Activated T-cell treated with anti-CD3 and anti-CD28 coated beads for 4 hours (primary cell): Measurements from ENCODE around the gene EPM2AIP1.
"Not testable (repeated sequence)": the region's sequence is repeated elsewhere in the genome, so short reads cannot be mapped to it uniquely, and the experiment has no call there.

Source experiments
- DNase-seq: peaks from one replicate; pipeline ENCODE4 v3.0.0-alpha.2; 2020

The EPM2AIP1 gene

DNA sequence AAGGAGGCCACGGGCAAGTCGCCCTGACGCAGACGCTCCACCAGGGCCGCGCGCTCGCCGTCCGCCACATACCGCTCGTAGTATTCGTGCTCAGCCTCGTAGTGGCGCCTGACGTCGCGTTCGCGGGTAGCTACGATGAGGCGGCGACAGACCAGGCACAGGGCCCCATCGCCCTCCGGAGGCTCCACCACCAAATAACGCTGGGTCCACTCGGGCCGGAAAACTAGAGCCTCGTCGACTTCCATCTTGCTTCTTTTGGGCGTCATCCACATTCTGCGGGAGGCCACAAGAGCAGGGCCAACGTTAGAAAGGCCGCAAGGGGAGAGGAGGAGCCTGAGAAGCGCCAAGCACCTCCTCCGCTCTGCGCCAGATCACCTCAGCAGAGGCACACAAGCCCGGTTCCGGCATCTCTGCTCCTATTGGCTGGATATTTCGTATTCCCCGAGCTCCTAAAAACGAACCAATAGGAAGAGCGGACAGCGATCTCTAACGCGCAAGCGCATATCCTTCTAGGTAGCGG is at the start of gene EPM2AIP1:
TSS of gene EPM2AIP1 (minus strand) at position 326 of the 520 bp plus-strand sequence. CDS start at position 272, 54 bp downstream.
- no peak for DNase-seq

DNA sequence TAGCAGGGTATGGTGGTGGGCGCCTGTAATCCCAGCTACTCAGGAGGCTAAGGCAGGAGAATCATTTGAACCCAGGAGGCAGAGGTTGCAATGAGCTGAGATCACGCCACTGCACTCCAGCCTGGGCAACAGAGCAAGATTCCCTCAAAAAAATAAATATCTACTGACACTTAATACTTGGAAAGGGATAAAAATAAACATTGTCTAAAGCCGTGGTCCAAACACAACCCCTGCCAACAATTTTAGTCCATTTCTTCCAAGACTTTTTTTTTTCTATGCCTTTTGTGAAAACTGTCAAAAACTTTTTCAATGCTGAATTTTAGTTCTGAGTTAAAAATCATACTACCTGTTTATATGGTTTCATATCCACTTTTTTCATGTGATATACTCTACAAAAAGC is 49.8 kb upstream of the EPM2AIP1 start:
- DNase-seq = not testable (repeated sequence)

DNA sequence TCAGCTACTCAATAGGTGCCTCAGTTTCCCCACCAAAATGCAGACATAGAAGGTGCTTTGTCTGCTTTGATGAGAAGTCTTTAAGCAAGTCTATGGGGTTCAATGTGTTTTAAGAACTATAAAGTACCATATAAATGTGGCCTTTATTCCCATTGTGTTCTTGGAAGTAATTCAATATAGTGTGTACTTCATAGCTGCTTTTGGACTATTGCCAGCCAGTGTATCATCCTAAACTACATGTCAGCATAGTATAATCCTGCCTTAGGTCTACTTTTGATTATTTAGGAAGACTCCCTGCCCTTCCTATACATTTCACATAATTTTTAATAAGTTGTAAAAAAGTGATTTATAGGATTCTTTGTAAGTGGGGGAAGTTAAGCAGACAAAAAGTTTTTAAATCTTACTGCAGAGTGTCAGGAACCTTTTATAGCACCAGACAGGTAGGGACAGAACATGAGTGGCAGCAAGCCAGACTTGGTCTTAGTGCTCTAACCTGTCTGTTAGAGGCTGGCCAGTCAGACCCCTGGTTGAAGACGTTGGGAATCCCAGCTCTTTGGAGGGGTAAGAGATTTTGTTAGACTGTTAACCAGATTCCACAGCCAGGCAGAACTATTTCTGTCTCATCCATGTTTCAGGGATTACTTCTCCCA is 48.7 kb upstream of the EPM2AIP1 start:
- DNase-seq = no peak

DNA sequence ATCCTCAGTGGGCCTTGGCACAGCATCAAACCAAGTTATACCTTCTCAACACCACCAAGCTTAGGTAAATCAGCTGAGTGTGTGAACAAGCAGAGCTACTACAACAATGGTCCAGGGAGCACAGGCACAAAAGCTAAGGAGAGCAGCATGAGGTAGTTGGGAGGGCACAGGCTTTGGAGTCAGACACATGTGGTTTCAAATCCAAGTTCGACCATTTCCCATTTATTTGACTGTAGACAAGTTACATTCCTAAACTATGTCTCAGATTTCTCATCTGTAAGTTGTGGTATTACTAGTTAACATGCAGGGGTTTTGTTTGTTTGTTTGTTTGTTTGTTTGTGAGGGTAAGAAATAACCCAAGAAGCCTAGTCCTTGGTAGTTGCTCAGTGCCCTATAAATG is 47.3 kb upstream of the EPM2AIP1 start:
- DNase-seq = no peak

DNA sequence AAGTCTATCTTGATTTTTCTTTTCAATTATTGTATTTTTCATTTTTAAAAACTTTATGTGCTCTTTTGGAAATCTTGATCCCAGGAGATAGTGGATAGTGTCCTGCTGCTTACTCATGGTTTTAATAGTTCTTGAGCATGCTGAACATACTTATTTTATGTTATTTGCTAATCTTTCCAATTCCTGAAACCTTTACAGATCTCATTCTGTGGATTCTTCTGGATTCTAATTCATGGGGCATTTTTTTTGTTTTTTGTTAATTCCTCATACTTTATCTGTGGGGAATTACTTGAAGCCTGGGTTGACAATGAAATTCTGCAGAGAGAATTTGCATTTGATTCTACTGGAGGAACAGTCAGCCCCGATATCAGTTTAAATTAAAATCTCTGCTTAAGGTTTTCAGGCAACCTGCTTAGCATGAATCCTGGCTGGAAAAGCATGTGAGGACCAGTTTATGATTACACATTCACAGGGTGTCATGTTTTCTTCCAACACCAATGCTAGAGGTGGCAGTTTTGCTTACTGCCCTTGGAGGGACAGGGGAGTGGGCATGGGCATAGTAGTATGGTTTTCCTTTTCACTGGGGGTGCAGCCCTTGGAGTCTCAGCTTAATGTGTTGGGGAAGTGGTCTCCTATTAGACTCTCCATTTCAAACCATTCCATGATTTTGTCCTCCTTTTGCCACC is 46.4 kb upstream of the EPM2AIP1 start:
- no peak for DNase-seq

DNA sequence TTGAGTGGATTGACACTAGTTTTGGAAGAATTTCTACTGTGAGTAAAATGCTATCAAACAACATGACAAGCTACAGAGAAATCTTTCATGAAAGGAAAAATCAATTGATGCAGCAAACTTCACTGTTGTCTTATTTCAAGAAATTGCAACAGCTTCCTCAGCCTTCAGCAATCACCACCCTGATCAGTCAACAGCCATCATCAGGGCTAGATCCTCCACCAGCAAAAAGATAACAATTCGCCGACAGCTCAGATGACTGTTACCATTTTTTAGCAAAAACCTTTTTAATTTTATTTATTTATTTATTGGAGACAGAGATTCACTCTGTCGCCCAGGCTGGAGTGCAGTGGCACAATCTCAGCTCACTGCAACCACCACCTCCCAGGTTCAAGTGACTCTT is 44.4 kb upstream of the EPM2AIP1 start:
- DNase-seq = no peak

DNA sequence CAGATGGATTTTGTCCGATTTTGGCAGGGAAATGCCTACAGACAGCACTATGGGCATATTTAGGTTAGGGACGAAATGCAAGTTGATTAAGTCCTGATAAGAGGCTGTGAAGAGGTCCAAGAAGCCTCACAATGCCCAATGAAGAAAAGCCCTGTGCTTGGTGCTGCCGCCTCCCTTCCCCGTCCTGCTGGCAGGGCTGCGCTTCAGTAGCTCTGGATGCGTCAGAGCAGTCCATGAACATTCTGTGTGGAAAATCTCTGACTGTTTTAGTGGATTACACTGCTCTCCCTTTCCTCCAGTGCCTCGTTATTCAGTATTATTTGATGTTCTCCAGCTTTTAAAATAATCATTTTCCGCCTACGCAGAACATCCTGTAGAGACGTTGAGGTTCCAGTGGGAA is 40.0 kb upstream of the EPM2AIP1 start:
- DNase-seq = no peak

DNA sequence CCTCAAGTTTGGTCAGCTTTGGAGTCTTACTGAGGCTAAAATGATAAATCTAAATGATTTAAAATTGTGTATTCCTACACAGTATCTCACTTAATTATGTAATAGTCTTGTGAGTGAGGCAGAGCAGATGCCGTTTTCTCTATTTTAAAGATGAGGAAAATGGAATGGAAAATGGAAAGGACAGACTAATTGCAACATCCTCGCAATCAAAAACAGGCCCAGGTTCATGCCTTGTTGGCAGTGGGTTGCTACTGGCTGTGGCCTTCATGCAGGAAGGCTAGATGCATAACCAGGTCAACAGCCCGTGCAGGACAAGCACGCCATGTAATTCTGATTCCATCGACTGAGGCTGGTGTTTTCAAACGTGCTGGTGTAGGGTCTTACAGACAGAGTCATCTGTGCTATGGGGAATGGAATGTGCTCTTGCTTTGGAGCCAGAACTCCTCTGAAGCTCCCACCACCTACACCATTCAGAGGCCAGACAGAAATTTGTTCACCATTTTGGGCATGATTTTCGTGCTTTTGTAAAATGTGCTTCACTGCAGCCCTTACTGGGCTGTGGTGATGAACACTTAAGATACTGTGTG is 38.3 kb upstream of the EPM2AIP1 start:
- no peak for DNase-seq

DNA sequence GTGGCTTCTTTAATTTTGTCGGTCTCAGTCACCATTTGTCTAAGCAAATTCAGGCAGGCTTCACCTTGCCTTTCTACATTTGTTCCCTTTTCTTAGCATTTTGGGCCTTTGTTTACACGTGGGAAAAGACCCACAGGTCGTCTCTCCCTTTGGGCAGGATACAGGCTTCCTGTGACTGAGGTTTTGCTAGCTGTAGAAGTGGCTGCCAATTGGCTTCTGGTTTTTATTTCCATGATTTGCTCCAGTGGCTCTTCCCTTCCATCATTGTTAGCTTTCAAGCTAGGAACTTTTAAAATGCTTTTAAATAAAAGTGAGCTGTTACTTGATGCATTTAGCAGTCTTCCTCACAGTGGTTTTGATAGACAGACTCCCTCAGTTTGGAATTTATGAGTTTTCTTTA is 37.7 kb upstream of the EPM2AIP1 start:
- DNase-seq = no peak

DNA sequence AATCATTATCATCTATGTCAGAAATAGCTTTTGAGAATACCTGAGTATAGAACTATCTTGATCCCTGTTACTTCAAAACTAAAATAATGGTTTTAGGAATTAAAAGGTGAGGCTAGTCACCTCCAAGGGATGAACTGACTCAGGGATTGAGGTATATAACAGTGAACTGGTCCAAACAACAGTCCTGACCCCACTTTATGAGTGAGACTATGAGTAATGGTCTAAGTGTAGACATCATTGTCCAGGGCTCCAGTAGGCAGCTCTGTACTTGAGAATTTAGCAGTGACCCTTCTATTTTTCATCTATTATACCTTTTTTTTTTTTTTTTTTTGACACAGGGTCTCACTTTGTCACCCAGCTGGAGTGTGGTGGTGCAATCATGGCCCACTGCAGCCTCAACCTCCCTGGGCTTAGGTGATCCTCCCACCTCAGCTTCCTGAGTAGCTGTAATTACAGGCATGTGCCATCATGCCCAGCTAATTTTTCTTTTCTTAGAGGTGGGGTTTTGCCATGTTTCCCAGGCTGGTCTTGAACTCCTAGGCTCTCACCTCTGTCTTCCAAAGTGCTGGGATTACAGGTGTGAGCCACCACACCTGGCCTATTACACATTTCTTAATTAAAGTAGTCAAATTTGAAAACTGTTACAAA is 36.7 kb upstream of the EPM2AIP1 start:
- DNase-seq = no peak

DNA sequence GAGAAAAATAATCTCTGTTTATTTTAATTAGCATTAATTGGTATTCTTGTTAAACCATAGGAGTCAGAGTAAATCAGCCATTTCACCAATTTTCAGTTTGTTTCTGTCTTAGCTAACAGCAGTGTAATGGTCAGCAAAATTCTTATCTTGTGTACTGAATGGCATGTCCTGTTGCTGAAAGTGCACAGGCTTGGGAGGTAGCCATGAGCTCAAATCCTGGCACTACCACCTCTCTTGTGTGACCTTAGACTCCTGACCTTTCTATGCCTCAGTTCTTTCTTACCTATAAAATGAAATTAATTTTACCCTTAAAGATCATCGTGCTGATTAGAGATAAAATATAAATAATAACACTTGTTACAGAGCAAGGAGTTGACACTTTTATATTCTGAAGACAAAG is 36.2 kb upstream of the EPM2AIP1 start:
- DNase-seq = no peak

DNA sequence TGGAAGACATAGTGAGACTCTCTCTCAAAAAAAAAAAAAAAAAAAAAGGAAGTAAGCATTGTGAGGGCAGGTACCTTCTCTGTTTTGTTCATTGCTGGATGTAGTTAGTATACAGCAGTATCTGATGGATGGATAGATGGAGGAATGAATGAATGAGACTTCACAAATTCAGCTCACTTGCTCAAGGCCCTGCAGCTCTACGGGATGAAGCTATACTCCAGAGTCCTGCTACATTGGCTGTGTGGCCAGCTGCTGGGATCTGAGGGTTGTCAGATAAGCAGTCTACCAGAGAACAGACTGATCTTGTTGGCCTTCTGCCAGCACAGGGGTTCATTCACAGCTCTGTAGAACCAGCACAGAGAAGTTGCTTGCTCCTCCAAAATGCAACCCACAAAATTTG is 35.4 kb upstream of the EPM2AIP1 start:
- DNase-seq = no peak

DNA sequence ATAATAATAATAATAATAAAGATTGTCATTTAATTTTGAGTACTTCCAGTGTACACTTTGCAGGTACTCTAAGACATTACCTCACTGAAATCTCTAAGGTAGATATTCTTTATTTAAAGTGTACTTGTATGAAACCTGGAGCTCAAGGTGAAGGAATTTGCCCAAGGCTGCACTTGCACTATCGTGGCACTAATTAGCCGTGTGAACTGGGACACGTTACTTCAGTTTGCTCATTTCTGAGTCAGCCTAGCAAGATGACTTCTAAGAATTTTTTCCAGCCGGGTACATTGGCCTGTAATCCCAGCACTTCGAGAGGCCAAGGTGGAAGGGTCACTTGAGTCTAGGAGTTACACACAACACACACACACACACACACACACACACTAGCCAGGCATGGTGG is 33.9 kb upstream of the EPM2AIP1 start:
- no peak for DNase-seq

DNA sequence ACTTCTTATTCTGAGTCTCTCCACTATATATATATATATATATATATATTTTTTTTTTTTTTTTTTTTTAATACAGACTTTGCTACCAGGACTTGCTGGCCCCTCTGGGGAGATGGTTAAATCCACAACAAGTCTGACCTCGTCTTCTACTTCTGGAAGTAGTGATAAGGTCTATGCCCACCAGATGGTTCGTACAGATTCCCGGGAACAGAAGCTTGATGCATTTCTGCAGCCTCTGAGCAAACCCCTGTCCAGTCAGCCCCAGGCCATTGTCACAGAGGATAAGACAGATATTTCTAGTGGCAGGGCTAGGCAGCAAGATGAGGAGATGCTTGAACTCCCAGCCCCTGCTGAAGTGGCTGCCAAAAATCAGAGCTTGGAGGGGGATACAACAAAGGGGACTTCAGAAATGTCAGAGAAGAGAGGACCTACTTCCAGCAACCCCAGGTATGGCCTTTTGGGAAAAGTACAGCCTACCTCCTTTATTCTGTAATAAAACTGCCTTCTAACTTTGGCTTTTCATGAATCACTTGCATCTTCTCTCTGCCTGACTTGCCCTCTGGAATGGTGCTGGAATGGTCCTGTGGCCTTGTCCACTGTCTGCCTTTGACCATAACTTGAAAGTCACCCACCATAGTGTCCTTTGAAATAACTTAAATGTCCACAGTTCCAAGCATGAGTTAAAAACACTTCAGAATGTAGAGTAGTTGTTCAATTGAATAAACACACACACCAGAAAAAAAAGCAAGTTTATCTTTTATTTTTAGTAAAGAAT is 32.8 kb upstream of the EPM2AIP1 start:
- no peak for DNase-seq

DNA sequence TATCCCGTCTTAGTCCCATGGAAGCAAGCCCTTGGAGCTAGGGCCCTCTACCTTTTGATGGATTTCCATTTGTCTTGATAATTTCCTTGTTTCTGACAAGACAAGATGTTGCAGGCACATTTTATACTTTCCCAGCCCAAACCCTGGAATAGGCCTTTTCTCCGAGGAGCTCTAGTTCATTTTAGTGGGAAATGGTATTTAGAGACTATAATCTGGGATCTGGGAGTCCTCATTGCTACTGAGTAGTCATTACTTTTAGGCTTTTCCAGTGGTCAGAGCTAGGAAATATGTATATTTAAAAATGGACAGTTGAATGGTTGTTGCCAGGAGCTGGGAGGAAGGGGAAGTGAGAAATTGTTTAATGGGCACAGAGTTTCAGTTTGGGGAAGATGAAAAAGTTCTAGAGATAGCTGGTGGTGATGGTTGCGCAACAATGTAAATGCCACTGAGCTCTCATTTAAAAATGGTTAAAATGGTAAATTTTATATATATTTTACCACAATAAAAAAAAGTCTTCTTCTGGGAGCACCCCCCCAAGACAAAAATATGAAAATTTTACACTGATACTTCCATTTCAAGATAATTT is 32.0 kb upstream of the EPM2AIP1 start:
- DNase-seq = no peak

DNA sequence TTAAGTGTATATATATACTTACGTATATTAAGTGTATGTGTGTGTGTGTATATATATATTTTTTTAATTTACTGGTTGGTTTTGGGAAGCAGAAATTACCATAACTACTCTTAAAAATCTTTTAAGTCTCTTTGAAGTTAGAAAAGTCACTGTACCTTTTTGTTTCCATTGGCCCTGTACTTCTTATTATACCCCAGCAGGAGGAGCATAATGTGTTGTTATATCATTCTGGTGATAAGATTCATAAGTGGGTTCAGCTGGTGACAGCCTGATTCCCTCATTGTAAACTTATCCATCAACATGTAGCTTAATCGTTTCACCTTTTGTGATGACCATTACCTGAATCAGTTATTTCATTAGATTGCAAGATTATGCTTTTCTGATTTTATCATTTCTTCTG is 31.2 kb upstream of the EPM2AIP1 start:
- DNase-seq = no peak

DNA sequence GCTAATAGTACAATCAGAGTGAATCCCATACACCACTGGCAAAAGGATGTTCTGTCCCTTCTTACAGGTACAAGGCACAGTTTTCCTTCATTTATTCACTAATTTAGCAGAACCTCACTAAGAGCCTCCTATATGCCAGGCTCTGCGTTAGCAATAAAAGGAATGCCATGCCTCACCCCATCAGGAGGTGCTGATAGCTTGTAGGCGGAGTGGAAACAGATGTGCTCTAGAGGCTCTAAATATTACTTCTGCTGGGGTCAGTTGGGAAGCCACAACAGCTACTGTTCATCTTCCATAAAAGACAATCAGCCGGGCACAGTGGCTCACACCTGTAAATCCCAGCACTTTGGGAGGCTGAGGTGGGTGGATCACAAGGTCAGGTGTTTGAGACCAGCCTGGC is 24.8 kb upstream of the EPM2AIP1 start:
- DNase-seq = no peak

DNA sequence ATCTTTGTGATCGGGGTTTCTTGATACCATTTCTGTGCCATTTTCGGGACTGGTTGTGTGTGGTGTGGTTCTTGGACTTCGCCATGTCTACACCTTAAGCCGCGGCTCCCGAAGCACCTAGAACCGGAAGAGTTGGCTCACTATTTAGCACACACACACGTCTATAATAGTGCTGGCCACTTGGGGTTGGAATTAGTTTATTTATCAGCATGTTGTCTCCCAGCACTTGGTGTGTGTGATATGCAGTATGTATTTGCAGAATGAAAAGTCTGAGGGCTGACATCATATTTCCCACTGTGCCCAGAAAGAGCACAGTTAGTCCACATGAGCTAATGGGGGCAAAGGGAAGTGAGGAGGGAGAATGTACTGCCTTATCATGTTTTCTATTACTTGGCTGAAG is 24.0 kb upstream of the EPM2AIP1 start:
- DNase-seq = no peak

DNA sequence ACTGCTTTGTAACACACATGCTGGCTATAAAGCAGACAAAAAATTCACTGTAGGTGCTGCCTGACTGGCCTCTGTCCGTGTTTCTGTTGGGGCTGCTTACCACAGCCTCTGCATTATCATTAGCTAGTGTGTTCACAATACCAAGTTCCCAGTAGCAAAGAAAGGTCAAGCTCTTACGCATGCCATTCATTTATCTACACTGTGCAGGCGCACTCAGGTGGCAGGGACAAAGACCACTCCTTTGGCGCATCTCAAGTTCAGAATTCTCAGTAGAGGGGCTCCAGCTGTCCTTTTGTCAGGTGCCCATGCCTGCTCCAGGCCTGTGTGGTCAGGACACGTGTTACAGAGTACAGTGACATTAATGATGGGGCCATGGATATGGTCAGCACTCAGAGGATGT is 22.7 kb upstream of the EPM2AIP1 start:
- DNase-seq = no peak

DNA sequence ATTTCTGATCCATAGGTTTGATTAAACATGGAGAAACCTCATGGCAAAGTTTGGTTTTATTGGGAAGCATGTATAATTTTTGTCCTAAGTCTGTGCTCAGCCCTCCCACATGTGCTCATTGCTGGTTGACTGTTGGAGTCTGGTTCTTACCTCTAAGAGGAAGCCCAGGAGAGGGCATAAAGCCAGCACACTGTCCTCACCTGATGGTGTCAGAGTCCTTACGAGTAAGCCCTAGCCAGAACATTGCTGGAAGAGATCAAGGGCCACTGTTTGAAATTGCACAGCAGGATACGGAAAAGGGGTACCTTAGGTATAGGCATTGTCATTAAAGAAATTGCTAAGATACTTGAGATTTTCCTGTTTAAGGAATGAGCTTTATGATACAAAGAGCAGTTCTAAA is 21.7 kb upstream of the EPM2AIP1 start:
- DNase-seq = no peak

DNA sequence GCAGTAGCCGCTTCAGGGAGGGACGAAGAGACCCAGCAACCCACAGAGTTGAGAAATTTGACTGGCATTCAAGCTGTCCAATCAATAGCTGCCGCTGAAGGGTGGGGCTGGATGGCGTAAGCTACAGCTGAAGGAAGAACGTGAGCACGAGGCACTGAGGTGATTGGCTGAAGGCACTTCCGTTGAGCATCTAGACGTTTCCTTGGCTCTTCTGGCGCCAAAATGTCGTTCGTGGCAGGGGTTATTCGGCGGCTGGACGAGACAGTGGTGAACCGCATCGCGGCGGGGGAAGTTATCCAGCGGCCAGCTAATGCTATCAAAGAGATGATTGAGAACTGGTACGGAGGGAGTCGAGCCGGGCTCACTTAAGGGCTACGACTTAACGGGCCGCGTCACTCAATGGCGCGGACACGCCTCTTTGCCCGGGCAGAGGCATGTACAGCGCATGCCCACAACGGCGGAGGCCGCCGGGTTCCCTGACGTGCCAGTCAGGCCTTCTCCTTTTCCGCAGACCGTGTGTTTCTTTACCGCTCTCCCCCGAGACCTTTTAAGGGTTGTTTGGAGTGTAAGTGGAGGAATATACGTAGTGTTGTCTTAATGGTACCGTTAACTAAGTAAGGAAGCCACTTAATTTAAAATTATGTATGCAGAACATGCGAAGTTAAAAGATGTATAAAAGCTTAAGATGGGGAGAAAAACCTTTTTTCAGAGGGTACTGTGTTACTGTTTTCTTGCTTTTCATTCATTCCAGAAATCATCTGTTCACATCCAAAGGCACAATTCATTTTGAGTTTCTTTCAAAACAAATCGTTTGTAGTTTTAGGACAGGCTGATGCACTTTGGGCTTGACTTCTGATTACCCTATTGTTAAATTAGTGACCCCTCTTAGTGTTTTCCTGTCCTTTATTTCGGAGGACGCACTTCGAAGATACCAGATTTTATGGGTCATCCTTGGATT is 674 bp upstream of the EPM2AIP1 start, which contains the start of gene MLH1:
TSS of gene MLH1 (plus strand) at position 193 of the 958 bp plus-strand sequence. CDS start at position 223, 30 bp downstream.
- peak; percentile 99 for DNase-seq
